ENCODE results near the gene BRICD5.

BRICD5 gene

DNA sequence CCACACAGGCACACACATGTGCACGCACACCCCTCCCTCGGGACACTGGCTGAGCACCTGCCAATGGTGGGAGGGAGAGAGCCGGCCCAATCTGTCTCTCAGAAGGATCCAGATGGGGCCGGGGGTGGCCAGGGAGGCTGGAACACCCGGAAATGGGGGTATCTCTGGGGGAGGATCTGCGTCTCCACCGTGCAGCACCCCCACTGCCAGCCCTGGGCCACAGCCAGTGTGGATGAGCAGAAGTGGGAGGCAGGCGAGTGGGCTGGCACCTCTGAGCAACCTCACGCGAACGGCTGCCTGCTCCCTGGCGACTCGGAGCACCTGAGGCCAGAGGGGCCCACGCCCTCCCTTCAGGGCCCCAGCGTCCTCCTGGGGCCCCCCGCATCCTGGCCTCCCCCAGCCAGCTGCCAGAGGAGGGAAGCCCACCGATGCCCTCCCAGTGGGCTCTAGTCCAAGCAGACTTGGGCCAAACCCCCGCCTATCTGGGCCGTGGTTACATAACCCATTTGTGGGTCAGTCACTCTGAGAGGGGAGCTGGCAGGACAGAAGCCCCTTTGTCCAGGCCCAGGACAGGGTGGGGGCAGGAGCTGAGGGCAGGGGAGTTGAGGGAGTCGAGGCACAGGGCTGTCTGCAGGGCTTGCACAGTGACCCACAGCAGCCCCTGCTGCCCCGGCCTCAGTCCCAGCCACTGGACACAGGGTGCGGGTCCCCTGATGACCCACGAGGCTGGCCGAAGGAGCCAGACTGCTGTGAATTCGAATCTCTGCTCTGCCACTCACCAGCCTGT lies 19.8 kb downstream of the BRICD5 start:
- no peaks in the 10 kb centered on the region for H3K36me3 ChIP-seq (ENCODE audit: control insufficient read depth in 1 of 2, insufficient read depth in 2 of 2, low read length in 2 of 2)
- no peak for DNase-seq
- H3K4me2 ChIP-seq (ENCODE audit: low read length): no peak overlapping the region
- WGBS (ENCODE audit: extremely low coverage, insufficient coverage, insufficient read length): no CpG with 5 or more reads among the region's 25 CpGs
- H2AFZ ChIP-seq (ENCODE audit: insufficient read depth, low read length, poor library complexity): no peak overlapping the region
- peaks cover 9% of the 10 kb centered on the region for H3K27me3 ChIP-seq (ENCODE audit: insufficient read depth, low read length)
- no peak overlapping the region for H2AK5ac ChIP-seq (ENCODE audit: low read length)
- H2BK5ac ChIP-seq (ENCODE audit: low read depth, low read length, poor library complexity): no peak overlapping the region
- H3K79me1 ChIP-seq (ENCODE audit: low read length): no peaks in the 10 kb centered on the region
- no peak overlapping the region for H3K27ac ChIP-seq (ENCODE audit: low read depth, low read length)
- no peak overlapping the region for H4K8ac ChIP-seq (ENCODE audit: low read depth, low read length)
- no peak overlapping the region for H2BK12ac ChIP-seq (ENCODE audit: low read length)
- no peak overlapping the region for H3K4ac ChIP-seq (ENCODE audit: low read depth, low read length)
- no peak overlapping the region for H3K4me3 ChIP-seq (ENCODE audit: low read depth, low read length)
- H3K18ac ChIP-seq (ENCODE audit: low read length): no peak overlapping the region
- H3K23ac ChIP-seq (ENCODE audit: low read length): no peak overlapping the region
- no peak overlapping the region for H4K91ac ChIP-seq (ENCODE audit: low read depth, low read length)
- no peaks in the 10 kb centered on the region for H3K79me2 ChIP-seq (ENCODE audit: control insufficient read depth, insufficient read depth, low read length, poor library complexity)
- no peak overlapping the region for H3K9ac ChIP-seq (ENCODE audit: low read length)
- peaks cover 2% of the 10 kb centered on the region for H3K9me3 ChIP-seq (ENCODE audit: insufficient read depth, low read depth, low read length)
- no peak overlapping the region for H3K14ac ChIP-seq (ENCODE audit: low read length)
- H2BK120ac ChIP-seq (ENCODE audit: insufficient read depth, low read length, poor library complexity): no peak overlapping the region
- H3K4me1 ChIP-seq (ENCODE audit: control insufficient read depth in 1 of 2, insufficient read depth in 2 of 2, low read length in 2 of 2): no peaks in the 10 kb centered on the region
- H4K12ac ChIP-seq (ENCODE audit: low read depth, low read length): no peak overlapping the region

- H3K9ac ChIP-seq (ENCODE audit: low read length): no peak overlapping the region
- peaks cover 2% of the 10 kb centered on the region for H3K9me3 ChIP-seq (ENCODE audit: insufficient read depth, low read depth, low read length)
- no peak overlapping the region for H3K4me2 ChIP-seq (ENCODE audit: low read length)
- no CpG with 5 or more reads among the region's 24 CpGs for WGBS (ENCODE audit: extremely low coverage, insufficient coverage, insufficient read length)
- H3K79me1 ChIP-seq (ENCODE audit: low read length): no peaks in the 10 kb centered on the region
- H4K8ac ChIP-seq (ENCODE audit: low read depth, low read length): no peak overlapping the region
- no peak overlapping the region for H4K12ac ChIP-seq (ENCODE audit: low read depth, low read length)
- no peaks in the 10 kb centered on the region for H3K4me1 ChIP-seq (ENCODE audit: control insufficient read depth in 1 of 2, insufficient read depth in 2 of 2, low read length in 2 of 2)
- no peaks in the 10 kb centered on the region for H3K79me2 ChIP-seq (ENCODE audit: control insufficient read depth, insufficient read depth, low read length, poor library complexity)
- no peak overlapping the region for H3K23ac ChIP-seq (ENCODE audit: low read length)
- H3K27me3 ChIP-seq (ENCODE audit: insufficient read depth, low read length): peaks cover 2% of the 10 kb centered on the region
- no peak overlapping the region for H3K4ac ChIP-seq (ENCODE audit: low read depth, low read length)
- no peak overlapping the region for H2AK5ac ChIP-seq (ENCODE audit: low read length)
- no peak overlapping the region for H4K91ac ChIP-seq (ENCODE audit: low read depth, low read length)
- no peak overlapping the region for H2BK120ac ChIP-seq (ENCODE audit: insufficient read depth, low read length, poor library complexity)
- no peak for DNase-seq
- no peak overlapping the region for H3K14ac ChIP-seq (ENCODE audit: low read length)
- H3K27ac ChIP-seq (ENCODE audit: low read depth, low read length): no peak overlapping the region
- no peak overlapping the region for H3K4me3 ChIP-seq (ENCODE audit: low read depth, low read length)
- H2AFZ ChIP-seq (ENCODE audit: insufficient read depth, low read length, poor library complexity): no peak overlapping the region
- H2BK12ac ChIP-seq (ENCODE audit: low read length): no peak overlapping the region
- no peak overlapping the region for H2BK5ac ChIP-seq (ENCODE audit: low read depth, low read length, poor library complexity)
- no peak overlapping the region for H3K18ac ChIP-seq (ENCODE audit: low read length)
- H3K36me3 ChIP-seq (ENCODE audit: control insufficient read depth in 1 of 2, insufficient read depth in 2 of 2, low read length in 2 of 2): no peaks in the 10 kb centered on the region
Measured at GRCh38 chr16:2190002-2190658, 20.5 kb downstream of the BRICD5 start.

DNA sequence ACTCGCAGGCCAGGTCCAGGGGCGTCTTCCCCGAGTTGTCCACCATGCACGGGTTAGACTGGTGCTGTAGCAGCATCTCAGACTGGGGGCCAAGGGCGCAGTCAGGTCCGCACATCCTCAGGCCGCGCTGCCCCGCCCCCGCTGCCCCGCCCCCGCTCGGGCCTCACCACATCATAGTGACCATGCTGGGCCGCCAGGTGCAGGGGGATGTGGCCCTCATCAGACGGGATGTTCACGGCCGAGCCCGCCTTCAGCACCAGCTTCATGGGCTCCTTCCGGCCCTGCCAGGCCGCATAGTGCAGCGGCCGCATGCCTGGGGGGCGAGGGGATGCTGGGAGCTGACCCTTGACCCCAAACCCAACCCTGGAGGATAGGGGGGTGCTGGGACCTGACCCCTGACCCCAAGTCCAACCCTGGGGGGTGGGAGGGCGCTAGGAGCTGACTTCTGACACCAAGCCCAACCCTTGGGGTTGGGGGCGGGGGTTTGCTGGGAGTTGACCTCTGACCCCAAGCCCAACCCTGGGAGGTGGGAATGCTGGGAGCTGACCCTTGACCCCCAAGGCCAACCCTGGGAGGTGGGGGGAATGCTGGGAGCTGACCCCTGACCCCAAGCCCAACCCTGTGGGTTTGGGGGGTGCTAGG lies 21.3 kb downstream of the BRICD5 start:
- no peak overlapping the region for H2BK120ac ChIP-seq (ENCODE audit: insufficient read depth, low read length, poor library complexity)
- no CpG with 5 or more reads among the region's 25 CpGs for WGBS (ENCODE audit: extremely low coverage, insufficient coverage, insufficient read length)
- H3K79me1 ChIP-seq (ENCODE audit: low read length): no peaks in the 10 kb centered on the region
- H2BK12ac ChIP-seq (ENCODE audit: low read length): no peak overlapping the region
- no peak overlapping the region for H3K18ac ChIP-seq (ENCODE audit: low read length)
- no peaks in the 10 kb centered on the region for H3K27me3 ChIP-seq (ENCODE audit: insufficient read depth, low read length)
- H3K27ac ChIP-seq (ENCODE audit: low read depth, low read length): no peak overlapping the region
- no peak overlapping the region for H4K8ac ChIP-seq (ENCODE audit: low read depth, low read length)
- no peak overlapping the region for H4K91ac ChIP-seq (ENCODE audit: low read depth, low read length)
- H3K9ac ChIP-seq (ENCODE audit: low read length): no peak overlapping the region
- DNase-seq: no peak
- H3K4me2 ChIP-seq (ENCODE audit: low read length): no peak overlapping the region
- no peak overlapping the region for H2AK5ac ChIP-seq (ENCODE audit: low read length)
- no peak overlapping the region for H3K14ac ChIP-seq (ENCODE audit: low read length)
- H2BK5ac ChIP-seq (ENCODE audit: low read depth, low read length, poor library complexity): no peak overlapping the region
- H3K36me3 ChIP-seq (ENCODE audit: control insufficient read depth in 1 of 2, insufficient read depth in 2 of 2, low read length in 2 of 2): no peaks in the 10 kb centered on the region
- H4K12ac ChIP-seq (ENCODE audit: low read depth, low read length): no peak overlapping the region
- no peaks in the 10 kb centered on the region for H3K4me1 ChIP-seq (ENCODE audit: control insufficient read depth in 1 of 2, insufficient read depth in 2 of 2, low read length in 2 of 2)
- H2AFZ ChIP-seq (ENCODE audit: insufficient read depth, low read length, poor library complexity): no peak overlapping the region
- no peaks in the 10 kb centered on the region for H3K79me2 ChIP-seq (ENCODE audit: control insufficient read depth, insufficient read depth, low read length, poor library complexity)
- H3K23ac ChIP-seq (ENCODE audit: low read length): no peak overlapping the region
- H3K9me3 ChIP-seq (ENCODE audit: insufficient read depth, low read depth, low read length): peaks cover 2% of the 10 kb centered on the region
- H3K4ac ChIP-seq (ENCODE audit: low read depth, low read length): no peak overlapping the region
- H3K4me3 ChIP-seq (ENCODE audit: low read depth, low read length): no peak overlapping the region

- no peak overlapping the region for H3K27ac ChIP-seq (ENCODE audit: low read depth, low read length)
- no peak overlapping the region for H3K4me2 ChIP-seq (ENCODE audit: low read length)
- no peak overlapping the region for H2BK120ac ChIP-seq (ENCODE audit: insufficient read depth, low read length, poor library complexity)
- no peak overlapping the region for H3K4me3 ChIP-seq (ENCODE audit: low read depth, low read length)
- H3K36me3 ChIP-seq (ENCODE audit: control insufficient read depth in 1 of 2, insufficient read depth in 2 of 2, low read length in 2 of 2): no peaks in the 10 kb centered on the region
- no peak overlapping the region for H3K14ac ChIP-seq (ENCODE audit: low read length)
- H2BK12ac ChIP-seq (ENCODE audit: low read length): no peak overlapping the region
- H2BK5ac ChIP-seq (ENCODE audit: low read depth, low read length, poor library complexity): no peak overlapping the region
- H2AFZ ChIP-seq (ENCODE audit: insufficient read depth, low read length, poor library complexity): no peak overlapping the region
- H3K79me2 ChIP-seq (ENCODE audit: control insufficient read depth, insufficient read depth, low read length, poor library complexity): no peaks in the 10 kb centered on the region
- no peak overlapping the region for H4K91ac ChIP-seq (ENCODE audit: low read depth, low read length)
- no peak overlapping the region for H2AK5ac ChIP-seq (ENCODE audit: low read length)
- no CpG with 5 or more reads among the region's 8 CpGs for WGBS (ENCODE audit: extremely low coverage, insufficient coverage, insufficient read length)
- no peak overlapping the region for H3K4ac ChIP-seq (ENCODE audit: low read depth, low read length)
- H3K23ac ChIP-seq (ENCODE audit: low read length): no peak overlapping the region
- no peak for DNase-seq
- no peaks in the 10 kb centered on the region for H3K27me3 ChIP-seq (ENCODE audit: insufficient read depth, low read length)
- no peak overlapping the region for H4K12ac ChIP-seq (ENCODE audit: low read depth, low read length)
- no peak overlapping the region for H4K8ac ChIP-seq (ENCODE audit: low read depth, low read length)
- H3K18ac ChIP-seq (ENCODE audit: low read length): no peak overlapping the region
- no peaks in the 10 kb centered on the region for H3K4me1 ChIP-seq (ENCODE audit: control insufficient read depth in 1 of 2, insufficient read depth in 2 of 2, low read length in 2 of 2)
- no peak overlapping the region for H3K9ac ChIP-seq (ENCODE audit: low read length)
- peaks cover 2% of the 10 kb centered on the region for H3K9me3 ChIP-seq (ENCODE audit: insufficient read depth, low read depth, low read length)
- no peaks in the 10 kb centered on the region for H3K79me1 ChIP-seq (ENCODE audit: low read length)
Measured at GRCh38 chr16:2188395-2188794, 22.3 kb downstream of the BRICD5 start.
